Breast epithelium (tissue), 3 donors: ENCODE results near the gene SEMA3F.

ENCODE experiments used
- POLR2AphosphoS5 ChIP-seq, 3 donors: sonication (generic); formaldehyde crosslinking; IDR thresholded peaks; one replicate each; pipeline ENCODE4 v1.6.1; 2017; ENCODE audit warnings: antibody characterized with exemption in 3 of 3
- TF ChIP-seq, protein P1 (sequence below), 3 donors: fragments of 450-650 bp; IDR thresholded peaks; one replicate each; pipeline ENCODE4 v1.5.1; 2016 to 2017; ENCODE audit warnings: antibody characterized with exemption in 3 of 3, mild to moderate bottlenecking in 3 of 3, moderate library complexity in 3 of 3

DNA sequence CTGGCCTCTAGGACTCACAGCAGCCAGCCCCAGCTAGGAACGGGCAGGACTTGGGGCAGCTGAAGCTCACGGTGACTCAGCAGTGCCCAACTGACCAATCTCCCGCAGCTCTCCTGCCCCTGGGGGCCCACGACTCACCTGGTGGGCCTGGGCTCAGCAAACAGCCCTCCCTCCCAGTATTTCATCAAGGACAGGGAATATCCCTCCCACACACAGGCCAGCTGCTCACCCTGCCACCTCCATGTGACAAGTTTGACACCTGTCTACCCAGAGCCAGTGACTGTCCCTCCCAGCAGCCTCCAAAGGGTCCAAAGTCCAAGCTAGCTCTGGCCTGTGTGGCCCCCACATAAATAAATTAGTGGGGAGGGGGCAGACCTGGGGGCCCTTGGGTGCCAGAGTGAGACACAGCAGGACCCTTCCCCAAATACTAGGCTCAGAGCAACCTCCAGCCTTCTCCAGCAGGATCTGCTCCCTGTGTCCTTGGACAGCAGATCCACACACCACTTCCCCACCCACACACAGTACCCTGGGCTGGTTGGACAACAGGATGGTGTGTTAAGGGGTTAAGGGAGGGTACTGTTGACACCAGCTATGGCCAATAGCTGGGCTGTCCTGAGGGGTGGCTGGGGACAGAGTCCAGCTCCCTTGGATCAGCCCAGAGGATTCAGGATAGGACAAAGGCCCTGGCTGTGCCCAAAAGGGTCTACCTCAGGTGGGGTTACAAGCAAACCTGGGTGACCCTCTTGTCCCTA is 40.6 kb downstream of the SEMA3F start:
- TF ChIP-seq, protein P1, sequence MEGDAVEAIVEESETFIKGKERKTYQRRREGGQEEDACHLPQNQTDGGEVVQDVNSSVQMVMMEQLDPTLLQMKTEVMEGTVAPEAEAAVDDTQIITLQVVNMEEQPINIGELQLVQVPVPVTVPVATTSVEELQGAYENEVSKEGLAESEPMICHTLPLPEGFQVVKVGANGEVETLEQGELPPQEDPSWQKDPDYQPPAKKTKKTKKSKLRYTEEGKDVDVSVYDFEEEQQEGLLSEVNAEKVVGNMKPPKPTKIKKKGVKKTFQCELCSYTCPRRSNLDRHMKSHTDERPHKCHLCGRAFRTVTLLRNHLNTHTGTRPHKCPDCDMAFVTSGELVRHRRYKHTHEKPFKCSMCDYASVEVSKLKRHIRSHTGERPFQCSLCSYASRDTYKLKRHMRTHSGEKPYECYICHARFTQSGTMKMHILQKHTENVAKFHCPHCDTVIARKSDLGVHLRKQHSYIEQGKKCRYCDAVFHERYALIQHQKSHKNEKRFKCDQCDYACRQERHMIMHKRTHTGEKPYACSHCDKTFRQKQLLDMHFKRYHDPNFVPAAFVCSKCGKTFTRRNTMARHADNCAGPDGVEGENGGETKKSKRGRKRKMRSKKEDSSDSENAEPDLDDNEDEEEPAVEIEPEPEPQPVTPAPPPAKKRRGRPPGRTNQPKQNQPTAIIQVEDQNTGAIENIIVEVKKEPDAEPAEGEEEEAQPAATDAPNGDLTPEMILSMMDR (IDR thresholded peaks at IDR 0.05): no peak
- TF ChIP-seq POLR2AphosphoS5 (IDR thresholded peaks at IDR 0.05): no peak
